Limb (tissue), 2 donors: Measurements from ENCODE around the gene NCK2.

Experiments
- DNase-seq, 2 donors: peaks; one replicate each; pipeline ENCODE4 v3.0.0-alpha.2; 2016; ENCODE audit errors: extremely low spot score in 2 of 2

NCK2 gene

GRCh38 chr2:105775809-105776559 is 31.3 kb downstream of the NCK2 start:
- DNase-seq = no peak

GRCh38 chr2:105776560-105776928 is 31.8 kb downstream of the NCK2 start:
- DNase-seq = no peak

DNA sequence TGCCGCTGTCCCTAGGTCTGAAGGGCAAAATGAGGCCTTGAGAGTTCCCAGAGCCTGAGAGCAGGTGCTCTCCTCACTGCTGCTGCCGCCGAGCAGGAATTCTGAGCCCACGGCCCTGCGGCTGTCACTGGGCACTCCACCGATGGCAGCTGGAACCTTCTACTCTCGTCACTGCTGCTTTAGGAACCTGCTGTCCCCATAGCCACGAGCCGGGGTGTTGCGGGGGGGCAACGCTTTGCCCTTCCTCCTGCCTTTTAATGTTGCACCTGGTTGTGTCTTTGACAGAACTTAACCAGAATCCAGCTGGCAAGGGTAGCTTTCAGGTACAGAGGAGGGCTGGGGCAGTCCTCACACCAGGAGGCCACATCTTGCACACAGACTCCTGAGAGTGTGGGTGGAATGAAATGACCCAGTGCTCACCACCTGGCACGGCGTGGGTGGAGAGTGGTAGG is 32.3 kb downstream of the NCK2 start:
- no peak for DNase-seq

DNA sequence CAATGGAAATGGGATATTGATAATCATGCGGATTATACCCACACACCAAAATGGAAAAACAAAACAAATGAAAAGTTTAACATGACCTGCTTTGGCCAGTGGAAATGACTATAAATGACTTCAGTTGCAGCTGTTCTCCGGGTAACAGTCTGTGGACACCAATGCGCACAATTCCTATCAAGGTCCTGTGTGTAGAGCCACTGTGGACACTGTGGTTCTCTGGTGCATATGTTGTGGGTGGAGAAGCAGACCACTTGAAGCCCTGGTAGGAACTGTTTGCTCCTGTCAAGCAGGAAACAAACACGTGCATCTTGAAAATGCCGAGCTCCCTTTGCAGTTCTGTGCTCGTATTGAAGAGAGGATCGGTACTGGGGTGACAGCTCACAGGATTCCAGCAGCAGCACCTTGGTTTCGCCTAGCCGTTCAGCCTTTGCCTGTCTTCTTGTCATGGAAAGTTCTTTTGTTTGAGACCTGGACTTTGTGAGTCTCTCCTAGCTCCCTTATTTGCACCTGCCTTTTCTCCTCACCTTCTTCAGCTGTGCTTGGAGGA is 32.9 kb downstream of the NCK2 start:
- no peak for DNase-seq

DNA sequence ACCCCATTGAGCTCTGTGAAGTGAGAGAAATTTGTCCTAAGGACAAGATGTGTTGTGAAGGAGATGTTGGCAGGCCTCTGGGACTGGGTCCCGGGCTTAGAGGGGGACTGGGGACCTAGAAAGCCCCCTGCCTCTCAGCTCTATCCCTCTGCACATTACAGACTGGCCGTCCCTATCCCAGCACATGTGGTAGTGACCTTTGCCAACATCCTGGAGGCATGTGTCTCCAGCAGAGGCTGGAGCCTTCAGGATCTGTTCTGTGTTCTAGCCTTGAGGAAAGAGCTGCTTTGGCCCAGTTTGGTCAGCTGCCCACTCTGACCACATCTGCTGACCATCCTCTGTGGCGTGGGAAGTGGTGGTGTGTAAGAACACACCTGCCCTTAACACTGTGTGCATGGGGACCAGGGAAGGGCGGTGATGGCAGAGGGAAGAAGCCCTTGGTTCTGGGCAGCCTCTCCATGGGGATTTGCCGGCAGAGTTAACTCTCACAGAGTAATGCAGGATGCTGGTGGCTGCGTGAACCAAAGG is 33.4 kb downstream of the NCK2 start:
- no peak for DNase-seq

DNA sequence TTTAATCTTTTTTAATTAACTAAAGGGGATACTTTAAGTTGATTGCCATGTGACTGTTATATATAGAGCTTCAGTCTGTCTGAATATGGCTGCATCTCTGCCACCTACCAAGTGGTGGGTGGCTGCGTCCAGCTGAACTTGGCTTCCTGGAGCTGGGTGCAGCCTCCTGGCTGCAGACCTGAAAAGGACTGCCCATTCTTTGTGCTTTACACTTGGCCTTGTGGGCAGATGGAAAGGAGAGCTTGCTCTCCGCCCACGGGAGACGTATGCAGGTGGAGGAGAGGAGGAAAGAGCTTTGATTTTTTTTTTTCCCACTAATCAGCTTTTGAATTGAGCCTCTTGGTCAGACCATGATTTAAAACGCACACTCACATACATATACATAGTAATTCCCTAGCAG is 34.7 kb downstream of the NCK2 start:
- no peak for DNase-seq

DNA sequence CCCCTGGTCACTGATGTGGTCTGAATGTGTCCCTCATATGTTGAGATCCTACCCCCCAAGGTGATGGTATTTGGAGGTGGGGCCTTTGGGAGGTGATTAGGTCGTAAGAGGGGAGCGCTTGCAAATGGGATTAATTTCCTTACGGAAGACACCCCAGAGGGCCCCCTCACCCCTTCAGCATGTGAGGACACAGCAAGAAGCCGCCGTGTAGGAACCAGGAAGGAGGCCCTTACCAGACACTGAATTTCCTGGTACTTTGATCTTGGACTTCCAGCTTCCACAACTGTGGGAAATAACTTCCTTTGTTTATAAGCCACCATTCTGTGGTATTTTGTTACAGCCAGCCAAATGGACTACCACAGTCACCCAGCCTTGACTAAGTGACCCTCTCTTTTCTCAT is 35.9 kb downstream of the NCK2 start:
- DNase-seq = no peak

GRCh38 chr2:105781274-105781978 is 36.7 kb downstream of the NCK2 start:
- no peak for DNase-seq

- no peak for DNase-seq
Observed at GRCh38 chr2:105782123-105782522, 37.4 kb downstream of the NCK2 start.

GRCh38 chr2:105782646-105783045 is 37.9 kb downstream of the NCK2 start:
- no peak for DNase-seq

DNA sequence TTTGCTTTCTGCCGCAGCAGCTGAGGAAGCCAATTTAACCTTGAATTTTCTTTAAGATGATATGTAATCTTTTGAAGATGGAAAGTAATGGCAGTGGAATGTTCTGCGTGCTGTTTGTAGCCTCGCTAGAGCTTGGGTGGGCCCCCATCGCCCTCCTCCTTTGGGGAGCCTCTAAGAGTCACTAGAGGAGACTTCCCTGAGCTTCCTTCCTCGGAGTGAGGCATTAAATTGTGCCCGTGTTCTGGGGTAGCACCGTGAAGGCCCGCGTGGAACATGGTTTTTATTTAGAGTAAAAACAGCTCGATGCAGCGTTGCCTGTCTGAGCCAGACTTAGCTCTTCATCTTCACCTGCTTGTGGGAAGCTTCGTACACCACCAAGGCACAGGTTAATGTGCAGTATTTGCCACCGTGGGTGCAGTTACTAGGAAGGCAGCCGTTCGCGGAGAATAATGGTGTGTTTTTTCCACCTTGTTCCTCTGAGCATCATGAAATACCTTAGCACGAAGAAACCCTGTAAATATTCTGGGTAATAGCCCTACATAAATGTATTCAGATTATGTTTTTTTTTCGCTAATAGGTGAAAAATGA is 38.5 kb downstream of the NCK2 start:
- no peak for DNase-seq

GRCh38 chr2:105783972-105784371 is 39.3 kb downstream of the NCK2 start:
- DNase-seq = no peak

DNA sequence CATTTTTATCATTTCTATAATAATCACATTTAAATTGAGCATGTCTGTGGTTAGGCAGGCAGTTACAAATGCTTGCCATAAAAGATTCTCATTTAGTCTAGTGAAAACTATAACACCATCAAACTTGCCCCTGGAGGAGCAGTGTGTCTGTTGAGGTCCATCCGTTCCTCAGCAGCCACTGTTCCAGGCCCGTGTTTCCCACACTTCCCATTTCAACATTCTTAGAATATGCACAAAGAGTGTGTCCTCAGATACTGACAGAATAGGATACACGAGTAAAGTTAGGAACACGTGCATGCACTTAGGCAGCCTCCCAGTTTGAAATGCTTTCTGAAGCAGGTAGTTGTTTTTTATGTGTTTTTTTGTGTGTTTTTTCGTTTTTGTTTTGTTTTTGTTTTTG is 39.9 kb downstream of the NCK2 start:
- no peak for DNase-seq

- DNase-seq = no peak
Observed at GRCh38 chr2:105785095-105785847, 40.6 kb downstream of the NCK2 start.

- DNase-seq = no peak
Observed at GRCh38 chr2:105786231-105787230, 41.8 kb downstream of the NCK2 start.

GRCh38 chr2:105787376-105788318 is 42.9 kb downstream of the NCK2 start:
- DNase-seq = no peak

- no peak for DNase-seq
Observed at GRCh38 chr2:105788670-105789290, 44.1 kb downstream of the NCK2 start.

DNA sequence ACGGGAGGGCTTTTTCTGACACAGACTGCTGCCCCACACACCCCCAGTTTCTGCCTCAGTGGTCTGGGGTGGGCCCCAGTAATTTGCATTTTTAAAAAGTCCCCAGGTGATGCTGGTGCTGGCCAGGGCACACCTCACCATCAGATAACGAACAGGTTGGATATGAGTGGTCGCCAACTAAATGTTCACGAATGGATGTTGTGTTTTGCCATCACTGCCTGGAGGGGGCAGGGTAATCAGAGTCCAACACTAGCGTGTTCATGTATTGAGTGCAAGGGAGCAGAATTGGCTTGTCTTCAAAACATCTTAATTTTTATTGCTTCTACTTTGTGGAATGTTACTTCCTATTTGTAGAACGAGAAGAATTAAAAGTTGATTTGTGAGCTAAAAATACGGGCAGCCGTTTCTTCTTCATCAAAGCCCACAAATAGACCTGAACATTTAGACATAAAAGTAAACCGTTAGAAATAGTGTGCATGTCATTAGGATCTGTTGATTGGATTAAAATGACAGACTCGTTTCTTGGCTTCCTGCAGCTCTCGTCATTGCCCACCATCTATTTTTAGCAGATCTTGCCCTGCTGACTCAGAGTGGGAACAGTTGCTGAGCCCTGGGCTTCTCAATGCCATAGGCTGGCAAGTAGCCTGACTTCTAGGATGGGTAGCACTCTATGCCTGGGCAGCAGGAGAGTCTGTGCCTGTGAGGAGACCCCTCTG is 45.2 kb downstream of the NCK2 start:
- no peak for DNase-seq
